ENCODE results near the gene CPED1. TPM values are rescaled to one million over a fixed set of nuclear protein-coding genes. Genes with fewer than 3 reads are reported as not detected.

CPED1 gene
- total and polyA plus RNA-seq, 10 of the 15 experiments (the other 5 are each of a cell fraction or from before 2014, with no cell fraction given): 0.01 to 0.77 (median 0.10) TPM; not detected in 1

GRCh38 chr7:121286742-121287734, 298.5 kb downstream of the CPED1 start:
- H3K36me3 ChIP-seq (ENCODE audit: control insufficient read depth in 2 of 2, insufficient read depth in 2 of 2, low read length in 1 of 2): no peaks in the 10 kb centered on the region
- ChIA-PET SMC1A (ENCODE audit: uncharacterized antibody, unreplicated experiment) (no interaction called here), RAD21 (ENCODE audit: unreplicated experiment) (no interaction called here), POLR2A (no interaction called here), CTCF (no interaction called here)
- no peaks in the 10 kb centered on the region for H3K79me2 ChIP-seq (ENCODE audit: control insufficient read depth, insufficient read depth, low read length)
- in situ Hi-C loops (cut with MboI): no loop called here
- BruUV-seq (replicated peaks): no TSS peak
- H3K27me3 ChIP-seq (replicated peaks in 1 of 2; ENCODE audit: control insufficient read depth in 2 of 2, insufficient read depth in 2 of 2, low read length in 1 of 2): no peaks in the 10 kb centered on the region
- peaks cover 11% of the 10 kb centered on the region; the same call in 2 of the 3 replicates for H3K9me3 ChIP-seq (replicated peaks; ENCODE audit: control insufficient read depth, insufficient read depth, low read length)
- H3K4me1 ChIP-seq (ENCODE audit: control insufficient read depth, insufficient read depth, low read length): no peaks in the 10 kb centered on the region
- H2AFZ ChIP-seq (ENCODE audit: control insufficient read depth, low read depth, low read length): no peak overlapping the region
- no peak for DNase-seq (ENCODE audit: low read depth, low spot score)
- H4K20me1 ChIP-seq (ENCODE audit: control insufficient read depth, insufficient read depth): no peaks in the 10 kb centered on the region
- no peak overlapping the region for H3K9ac ChIP-seq (ENCODE audit: control insufficient read depth, insufficient read depth, low read length)
- no peak for FAIRE-seq
- H3K4me3 ChIP-seq: no peak overlapping the region
- ATAC-seq: no peak
- intact Hi-C loops (cut with micrococcal nuclease; ENCODE audit: unreplicated experiment): no loop called here
- no peak for TF ChIP-seq HDGF (IDR thresholded peaks at IDR 0.05)
- TF ChIP-seq ZNF207 (IDR thresholded peaks at IDR 0.05; ENCODE audit: borderline replicate concordance): no peak
- no peak for TF ChIP-seq MYC (IDR thresholded peaks at IDR 0.05; ENCODE audit: insufficient read depth, insufficient read length, insufficient replicate concordance, low read length, severe bottlenecking)
- no peak for TF ChIP-seq IRF3 (IDR thresholded peaks at IDR 0.05)
- no peak for TF ChIP-seq RCOR1 (conservative IDR thresholded peaks at IDR 0.05; ENCODE audit: low read depth, low read length)
- TF ChIP-seq SUPT20H (IDR thresholded peaks at IDR 0.05; ENCODE audit: borderline replicate concordance, control insufficient read depth, low read depth, low read length): no peak
- no peak for TF ChIP-seq CHD4 (IDR thresholded peaks at IDR 0.05)
- no peak overlapping the region for H3K27ac ChIP-seq (ENCODE audit: control insufficient read depth, insufficient read depth)
- WGBS (ENCODE audit: insufficient coverage, insufficient replicate concordance, low lambda C conversion rate, missing lambda C conversion rate): 44% methylated on average over 6 of the region's 6 CpGs
- no peak overlapping the region for H3K4me2 ChIP-seq (ENCODE audit: control insufficient read depth, insufficient read depth)
